CD4-positive, alpha-beta T cell treated with Interleukin-17A for 1 hour (primary cell): Measurements from ENCODE around the gene CLK2.
A peak's percentile ranks its signal among the peaks of the same experiment; 100 is the strongest.
"Not testable (repeated sequence)": the region's sequence is repeated elsewhere in the genome, so short reads cannot be mapped to it uniquely, and the experiment has no call there.

Experiments
- DNase-seq: peaks from one replicate; pipeline ENCODE4 v3.0.0-alpha.2; 2020

The CLK2 gene

DNA sequence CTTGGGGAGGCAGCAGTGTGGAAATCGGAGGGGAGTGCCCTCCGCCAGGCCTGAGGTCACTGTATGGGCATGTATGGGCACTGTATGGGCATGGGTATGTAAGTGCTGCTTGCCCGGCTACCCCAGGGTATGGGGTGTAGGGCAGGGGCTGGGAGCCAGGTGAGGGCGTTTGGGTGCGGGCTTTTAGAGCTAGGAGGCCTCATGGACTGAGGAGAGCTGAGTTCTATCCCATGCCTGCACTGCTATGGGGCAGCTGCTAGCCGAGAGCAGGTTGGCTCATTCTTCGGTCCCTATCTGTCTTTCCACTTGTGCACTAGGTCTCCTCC is 22.6 kb upstream of the CLK2 start:
- no peak for DNase-seq

DNA sequence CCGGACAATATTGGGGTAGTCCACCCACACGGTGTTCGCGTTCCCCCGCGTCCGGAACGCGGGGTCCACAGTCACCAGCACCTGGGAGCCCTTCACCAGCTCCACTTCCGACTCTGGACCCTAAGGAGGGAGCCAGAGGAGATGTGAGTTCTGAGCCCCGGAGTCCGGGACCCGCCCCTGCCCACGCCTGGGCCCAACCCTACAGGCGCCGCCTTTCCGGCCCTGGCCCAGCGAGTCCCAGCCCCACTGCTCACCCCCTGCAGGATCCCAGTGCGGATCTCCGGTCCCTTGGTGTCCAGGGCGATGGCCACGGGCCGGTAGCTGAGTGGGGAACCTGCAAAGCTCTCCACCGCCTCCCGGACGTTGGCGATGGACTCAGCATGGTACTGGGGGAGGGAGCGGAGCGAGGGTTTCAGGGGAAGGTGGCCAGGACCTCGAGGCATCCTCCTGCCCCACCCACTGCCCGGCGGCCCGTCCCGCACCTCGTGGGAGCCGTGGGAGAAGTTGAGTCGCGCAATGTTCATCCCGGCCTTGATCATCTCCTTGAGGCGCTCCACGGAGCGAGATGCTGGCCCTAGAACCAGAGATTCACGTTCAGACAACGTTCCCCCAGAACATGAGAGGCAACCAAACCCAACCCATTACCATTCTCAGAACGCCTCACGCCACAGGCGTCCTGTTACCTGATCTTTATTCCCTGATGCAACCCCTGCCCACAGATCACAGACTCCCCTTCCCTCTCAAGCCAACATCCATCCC is 22.1 kb upstream of the CLK2 start:
- no peak for DNase-seq

DNA sequence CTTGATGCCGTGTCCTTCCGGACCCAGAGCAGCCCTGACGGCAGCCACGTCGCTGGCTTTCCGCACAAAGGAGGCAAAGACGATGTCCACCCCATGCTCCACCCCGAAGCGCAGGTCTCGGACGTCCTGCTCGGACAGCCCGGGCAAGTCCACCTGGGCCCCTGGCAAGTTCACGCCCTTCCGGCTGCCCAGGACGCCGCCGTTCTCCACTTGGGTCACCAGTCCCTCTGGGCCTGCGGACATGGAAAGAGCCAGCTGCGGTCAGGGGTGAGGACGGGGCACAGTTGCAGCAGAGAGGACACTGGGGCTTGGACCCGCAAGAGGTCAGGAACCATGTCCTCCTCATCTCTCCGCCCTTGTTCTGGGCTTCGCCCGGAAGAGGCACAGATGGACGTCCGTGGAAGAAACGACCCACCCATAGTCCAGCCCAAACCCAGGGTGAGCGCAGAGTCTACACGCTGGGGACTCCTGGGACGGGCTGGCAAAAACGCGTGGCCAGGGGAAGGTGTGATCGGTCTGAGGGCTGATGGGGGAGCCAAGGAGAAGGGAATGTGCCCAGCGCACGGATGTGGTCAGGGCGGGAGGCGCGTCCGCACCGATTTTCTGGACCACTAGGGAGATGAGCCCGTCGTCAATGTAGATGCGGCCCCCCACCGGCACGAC is 21.3 kb upstream of the CLK2 start:
- no peak for DNase-seq

DNA sequence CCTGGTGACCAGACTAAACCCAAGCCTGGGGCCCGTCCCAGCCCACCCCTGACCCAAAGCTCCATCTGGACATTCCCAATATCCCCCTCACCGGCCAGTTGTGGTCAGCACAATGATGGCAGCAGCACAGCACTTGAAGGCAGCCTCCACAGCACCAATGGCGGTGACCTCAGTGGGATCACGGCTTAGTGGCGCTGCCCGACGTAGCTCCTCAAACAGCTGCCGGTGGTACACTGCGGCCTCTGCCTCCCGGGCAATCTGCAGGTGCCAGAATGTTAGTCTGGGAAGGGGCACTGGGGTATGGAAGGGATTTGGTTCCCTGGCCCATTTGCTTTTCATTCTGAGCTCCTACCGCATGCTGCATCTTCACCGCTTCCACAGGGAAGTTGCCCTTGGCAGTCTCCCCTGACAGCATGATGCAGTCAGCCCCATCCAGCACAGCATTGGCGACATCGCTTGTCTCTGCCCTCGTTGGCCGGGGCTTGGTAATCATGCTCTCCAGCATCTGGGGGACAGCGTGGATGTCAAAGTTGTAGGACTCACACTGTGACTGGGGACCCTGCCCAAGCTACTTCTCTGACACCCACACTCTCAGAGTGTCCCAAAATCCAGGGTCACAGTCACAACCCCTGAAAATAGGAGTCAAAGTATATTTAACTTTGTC is 19.9 kb upstream of the CLK2 start:
- no peak for DNase-seq

DNA sequence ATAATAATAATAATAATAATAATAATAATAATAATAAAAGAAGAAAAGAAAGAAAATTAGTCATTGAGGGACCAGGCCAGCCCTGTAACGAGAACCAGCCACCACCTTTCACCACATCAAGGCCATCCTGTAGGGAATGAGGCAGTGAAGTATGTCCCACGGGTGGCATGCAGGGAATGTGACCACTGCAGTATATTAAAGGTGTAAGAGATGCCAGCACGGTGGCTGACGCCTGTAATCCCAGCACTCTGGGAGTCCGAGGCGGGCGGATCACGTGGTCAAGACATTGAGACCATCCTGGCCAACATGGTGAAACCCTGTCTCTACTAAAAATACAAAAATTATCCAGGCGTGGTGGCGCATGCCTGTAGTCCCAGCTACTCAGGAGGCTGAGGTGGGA is 17.7 kb upstream of the CLK2 start:
- not testable (repeated sequence) for DNase-seq

DNA sequence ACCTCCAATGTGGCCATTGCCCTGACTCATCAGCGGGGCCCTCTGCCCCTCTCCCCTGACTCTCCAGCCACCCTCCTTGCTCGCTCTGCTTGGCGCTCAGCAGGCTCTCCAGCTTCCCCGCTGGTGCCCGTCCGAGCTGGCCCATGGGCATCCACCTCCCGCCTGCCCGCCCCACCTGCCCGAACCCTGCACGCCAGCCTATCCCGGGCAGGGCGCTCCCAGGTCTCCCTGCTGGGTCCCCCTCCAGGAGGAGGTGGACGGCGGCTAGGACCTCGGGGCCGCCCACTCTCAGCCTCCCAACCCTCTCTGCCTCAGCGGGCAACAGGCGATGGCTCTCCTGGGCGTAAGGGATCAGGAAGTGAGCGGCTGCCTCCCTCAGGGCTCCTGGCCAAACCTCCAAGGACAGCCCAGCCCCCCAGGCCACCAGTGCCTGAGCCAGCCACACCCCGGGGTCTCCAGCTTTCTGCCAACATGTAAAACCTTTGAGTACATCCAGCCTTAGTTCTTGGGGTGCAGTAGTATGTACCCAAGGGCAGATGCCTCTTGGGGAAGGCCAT is 14.8 kb upstream of the CLK2 start:
- no peak for DNase-seq

DNA sequence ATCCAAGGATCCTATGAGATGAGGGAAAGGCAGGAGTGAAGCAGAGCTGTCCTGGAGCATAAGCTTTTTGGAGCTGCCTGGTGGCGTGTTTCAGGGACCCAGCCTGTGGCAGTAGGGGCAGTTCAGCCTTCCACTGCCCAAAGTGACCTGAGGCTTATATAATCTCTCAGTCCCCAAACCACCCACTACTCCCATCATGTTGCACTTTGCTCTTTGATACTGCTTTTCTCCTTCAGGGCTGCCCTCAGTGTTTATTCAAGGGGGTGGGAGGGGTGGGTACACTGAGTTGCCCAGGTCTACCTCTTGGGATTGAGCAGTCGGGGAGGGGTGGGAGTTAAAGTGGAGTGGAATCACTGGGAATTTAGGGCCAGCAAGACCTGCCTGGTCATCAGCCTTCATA is 13.2 kb upstream of the CLK2 start:
- DNase-seq, result no peak

DNA sequence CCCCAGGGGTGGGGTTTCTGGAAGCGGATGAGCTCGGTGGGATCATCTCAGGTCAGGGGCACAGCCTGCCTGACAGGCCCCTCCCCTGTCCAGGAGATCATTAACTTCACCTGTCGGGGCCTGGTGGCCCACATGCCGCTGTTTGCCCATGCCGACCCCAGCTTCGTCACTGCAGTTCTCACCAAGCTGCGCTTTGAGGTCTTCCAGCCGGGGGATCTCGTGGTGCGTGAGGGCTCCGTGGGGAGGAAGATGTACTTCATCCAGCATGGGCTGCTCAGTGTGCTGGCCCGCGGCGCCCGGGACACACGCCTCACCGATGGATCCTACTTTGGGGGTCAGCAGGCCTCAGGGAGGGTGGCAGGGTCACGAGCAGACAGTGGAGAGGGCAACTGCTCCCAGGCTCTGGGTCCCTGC is 12.3 kb upstream of the CLK2 start:
- DNase-seq, result no peak

DNA sequence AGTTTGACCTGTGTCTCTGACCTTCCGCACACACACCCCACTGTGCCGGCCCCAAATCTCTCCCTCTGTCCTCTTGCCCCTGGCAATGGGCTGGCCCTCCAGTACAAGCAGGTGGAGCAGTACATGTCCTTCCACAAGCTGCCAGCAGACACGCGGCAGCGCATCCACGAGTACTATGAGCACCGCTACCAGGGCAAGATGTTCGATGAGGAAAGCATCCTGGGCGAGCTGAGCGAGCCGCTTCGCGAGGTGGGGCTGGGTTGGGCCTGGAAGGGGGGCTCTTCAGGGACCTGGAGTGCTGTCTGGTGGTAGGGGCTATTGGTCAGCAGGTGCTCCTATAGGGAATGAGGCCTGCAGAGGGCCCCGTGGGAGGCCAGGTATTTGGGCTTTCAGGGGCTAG is 11.8 kb upstream of the CLK2 start:
- DNase-seq, result no peak

DNA sequence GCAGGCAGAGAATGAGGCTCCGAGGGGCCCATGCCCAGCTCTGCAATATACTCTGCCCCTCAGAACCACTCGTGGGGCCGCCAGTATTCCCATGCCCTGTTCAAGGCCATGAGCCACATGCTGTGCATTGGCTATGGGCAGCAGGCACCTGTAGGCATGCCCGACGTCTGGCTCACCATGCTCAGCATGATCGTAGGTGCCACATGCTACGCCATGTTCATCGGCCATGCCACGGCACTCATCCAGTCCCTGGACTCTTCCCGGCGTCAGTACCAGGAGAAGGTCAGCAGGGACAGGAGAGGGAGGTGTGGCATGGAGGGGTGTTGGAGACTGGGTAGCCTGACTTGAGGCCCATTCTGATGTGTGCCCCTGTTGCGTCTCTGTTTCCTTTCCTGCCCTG is 11.2 kb upstream of the CLK2 start:
- DNase-seq, result no peak

DNA sequence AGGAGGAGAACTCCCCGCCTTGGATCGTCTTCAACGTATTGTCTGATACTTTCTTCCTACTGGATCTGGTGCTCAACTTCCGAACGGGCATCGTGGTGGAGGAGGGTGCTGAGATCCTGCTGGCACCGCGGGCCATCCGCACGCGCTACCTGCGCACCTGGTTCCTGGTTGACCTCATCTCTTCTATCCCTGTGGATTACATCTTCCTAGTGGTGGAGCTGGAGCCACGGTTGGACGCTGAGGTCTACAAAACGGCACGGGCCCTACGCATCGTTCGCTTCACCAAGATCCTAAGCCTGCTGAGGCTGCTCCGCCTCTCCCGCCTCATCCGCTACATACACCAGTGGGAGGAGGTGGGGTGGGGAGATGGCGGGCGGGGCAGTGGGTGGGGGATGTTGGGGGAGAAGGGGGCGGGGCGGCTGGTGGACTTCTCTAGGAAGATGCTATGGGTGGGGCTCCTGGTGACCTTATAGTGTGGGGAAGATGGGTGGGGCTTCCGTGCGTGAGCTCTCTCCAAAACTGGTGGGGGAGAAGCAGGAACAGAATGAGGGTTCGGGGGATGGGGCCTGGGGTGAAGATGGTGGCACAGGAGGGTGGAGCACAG is 9.3 kb upstream of the CLK2 start:
- no peak for DNase-seq

DNA sequence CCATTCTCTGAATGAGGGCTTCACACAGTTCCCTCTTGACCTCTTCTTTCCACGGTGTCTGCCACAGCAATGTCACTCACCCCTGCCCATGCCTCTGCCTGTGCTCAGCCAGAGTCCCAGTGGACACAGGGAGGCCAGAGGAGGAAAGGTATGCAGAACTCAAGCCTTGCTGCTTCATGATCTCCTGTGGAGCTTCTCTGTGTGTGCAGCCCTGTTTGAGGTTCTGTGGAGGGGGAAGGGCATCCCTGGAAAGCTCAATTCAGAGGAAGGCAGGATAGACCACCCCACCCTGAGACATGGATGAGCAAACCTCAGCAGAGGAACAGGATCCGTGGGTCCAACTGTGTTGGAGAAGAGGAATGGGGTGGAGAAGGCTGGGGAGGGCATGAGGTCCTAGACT is 6.0 kb upstream of the CLK2 start:
- DNase-seq, result no peak

DNA sequence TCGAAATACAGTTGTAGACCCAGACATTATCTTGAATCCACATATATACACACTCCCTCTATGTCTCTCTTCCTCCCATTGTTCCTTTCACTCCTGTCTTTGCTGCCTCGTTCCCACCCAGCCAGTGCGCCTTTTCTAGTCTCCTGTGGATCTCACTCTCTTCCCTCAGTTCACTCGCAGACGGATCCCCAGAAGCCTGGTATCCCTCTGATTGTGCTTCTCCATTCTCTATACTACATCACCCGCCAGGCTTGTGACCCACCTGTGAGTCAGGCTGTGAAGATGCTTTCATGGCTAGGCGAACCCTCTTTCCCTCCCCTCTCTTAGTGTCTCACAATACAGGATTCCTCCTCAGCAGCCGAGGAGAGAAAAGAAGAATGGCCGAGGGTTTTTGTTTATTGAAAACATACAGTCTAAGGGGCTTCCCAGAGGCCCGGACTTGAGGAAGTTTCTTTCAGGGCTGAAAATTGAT is 5.4 kb upstream of the CLK2 start:
- DNase-seq, result no peak

DNA sequence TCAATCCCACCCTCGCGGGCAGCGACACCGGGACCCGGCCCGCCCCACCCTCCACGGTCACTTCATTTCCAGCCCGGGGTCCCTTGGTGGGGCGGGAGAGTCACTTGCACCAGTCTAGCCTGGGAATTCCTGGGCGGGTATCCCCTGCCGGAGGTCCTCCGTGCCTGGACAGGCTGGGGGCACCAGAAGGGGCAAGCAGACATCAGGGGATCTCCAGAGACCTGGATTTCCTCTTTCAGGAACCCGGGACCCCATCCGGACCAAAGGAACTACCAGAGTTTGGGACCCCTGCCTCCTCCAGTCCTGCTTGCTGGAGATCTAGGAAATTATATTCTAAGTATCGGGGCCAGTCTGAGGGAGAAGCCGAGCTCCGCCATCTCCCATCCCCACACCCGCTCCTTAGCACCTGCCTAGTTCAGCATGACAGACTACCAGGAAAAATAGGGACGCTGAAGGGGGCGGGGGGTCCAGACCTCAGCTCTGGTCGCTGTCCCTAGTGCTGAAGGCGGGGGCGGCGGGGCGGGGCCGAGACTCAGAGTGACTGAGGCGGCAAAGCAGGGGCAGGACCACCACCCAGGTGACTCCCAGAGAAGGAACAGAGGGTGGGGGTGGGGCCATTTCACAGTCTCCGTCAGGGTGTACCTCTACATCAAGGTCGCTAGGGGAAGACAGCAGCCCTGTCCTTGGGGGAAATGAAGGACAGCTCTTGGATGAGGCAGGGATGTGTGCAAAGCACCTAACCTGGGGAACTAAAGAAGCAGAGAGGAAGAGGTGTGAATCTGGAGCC is 4.8 kb upstream of the CLK2 start:
- DNase-seq, result peak; percentile 81

DNA sequence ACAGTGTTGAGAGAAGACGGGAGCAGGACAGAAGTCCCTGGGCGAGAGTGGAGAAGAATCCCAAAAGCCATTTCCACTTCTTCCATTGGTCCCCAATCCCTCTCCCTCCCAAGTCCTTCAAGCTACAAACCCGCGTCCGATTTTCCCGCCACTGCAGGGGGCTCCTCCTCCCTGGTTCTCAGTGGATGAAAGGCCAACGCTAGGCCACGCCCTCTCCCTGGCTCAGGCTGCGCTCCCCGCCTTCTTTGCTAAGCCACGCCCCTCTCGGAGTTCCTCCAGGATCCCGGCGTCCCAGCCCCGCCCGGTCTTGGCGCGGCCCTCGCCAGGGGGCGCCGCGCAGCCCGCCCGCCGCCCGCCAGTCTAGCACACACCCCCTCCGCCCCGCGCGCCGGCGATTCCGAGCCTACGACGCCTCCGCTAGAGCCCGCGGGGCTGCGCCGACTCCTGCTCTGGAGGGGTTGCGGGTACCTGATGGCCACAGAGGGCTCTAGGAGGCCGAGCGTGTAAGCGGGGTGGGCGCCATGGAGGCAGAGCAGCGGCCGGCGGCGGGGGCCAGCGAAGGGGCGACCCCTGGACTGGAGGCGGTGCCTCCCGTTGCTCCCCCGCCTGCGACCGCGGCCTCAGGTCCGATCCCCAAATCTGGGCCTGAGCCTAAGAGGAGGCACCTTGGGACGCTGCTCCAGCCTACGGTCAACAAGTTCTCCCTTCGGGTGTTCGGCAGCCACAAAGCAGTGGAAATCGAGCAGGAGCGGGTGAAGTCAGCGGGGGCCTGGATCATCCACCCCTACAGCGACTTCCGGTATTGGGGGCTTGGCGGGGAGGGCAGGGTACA is 4.0 kb upstream of the CLK2 start, which contains the start of gene HCN3:
Gene HCN3 (plus strand): TSS at position 394 of the 832 bp plus-strand sequence. CDS start 128 bp downstream, at position 522.
- peak; percentile 96 for DNase-seq

DNA sequence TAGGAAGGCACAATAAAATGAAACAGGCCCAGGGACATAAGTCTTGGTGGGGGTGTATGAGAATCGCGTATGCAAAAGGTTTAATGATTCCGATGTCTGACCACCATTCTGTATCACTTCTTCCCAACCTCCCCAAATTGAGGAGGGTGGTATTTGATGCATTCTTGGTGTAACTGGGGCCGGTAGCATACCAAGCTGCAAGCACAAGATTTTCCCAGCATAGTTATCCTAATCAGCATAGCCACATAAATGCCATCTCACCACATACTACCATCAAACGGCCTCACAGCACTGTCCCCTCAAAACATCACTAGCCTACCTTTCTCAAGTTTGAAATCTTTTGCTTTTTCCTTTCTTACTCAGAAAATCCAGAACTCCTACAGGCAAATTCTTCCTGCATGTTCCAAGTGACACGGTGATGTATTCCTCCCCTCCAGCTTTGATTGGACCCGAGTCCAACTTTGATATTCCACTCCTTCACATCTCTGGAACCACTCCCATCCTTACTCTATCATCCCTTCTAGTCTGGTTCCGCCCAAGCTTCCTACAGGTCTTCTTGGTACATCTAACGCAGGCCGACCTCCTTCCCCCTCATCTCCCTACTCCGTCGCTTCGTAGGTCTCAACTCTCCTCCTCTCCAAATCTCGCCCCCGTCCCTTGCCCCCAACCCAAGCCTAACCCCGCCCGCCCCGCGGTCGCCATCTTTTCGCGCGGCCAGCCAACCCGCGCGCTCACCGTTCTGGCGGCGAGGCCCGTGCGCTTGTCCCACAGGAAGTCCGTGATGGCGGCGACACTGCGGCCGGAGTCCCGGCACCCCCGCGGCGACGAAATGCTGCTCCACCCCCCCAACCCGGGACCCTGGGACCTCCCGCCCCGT is 600 bp downstream of the CLK2 start:
- no peak for DNase-seq

DNA sequence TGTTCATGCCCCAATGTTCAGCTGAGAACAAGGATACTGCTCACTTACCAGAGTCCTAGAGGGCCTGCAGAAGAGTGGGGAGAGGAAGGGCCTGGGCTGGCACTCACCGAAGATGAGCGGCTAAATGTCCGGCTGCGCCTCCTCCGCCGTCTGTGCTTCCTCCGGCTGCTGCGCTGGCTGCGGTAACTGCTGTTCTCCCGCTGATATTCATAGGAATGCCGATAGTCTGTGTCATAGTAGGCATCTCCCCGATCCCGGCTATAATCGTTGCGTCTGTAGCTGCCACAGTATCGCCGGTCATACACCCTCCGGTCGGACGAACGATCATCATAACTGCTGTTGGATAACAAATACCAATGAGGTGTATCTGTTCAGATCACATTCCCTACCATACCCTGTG is 3.9 kb downstream of the CLK2 start:
- no peak for DNase-seq

DNA sequence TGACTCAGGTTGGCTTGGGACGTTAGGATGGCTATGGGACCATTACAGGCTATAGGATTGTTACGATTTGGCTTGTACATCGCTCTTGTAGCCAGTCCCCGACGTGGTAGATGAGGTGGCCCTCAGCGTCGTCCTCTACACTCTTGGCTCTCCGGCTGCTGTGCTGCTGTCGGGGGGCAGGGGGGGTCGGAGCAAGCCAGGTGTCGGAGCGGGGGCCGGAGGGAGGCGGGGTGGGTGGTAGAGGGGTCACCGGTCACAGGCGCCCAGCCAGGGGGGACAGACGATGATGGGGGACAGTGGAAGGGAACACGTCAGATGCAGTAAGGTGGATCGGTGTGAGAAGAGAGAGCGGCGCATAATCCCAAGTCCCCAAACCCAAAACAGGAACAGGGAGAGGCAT is 4.7 kb downstream of the CLK2 start:
- no peak for DNase-seq

DNA sequence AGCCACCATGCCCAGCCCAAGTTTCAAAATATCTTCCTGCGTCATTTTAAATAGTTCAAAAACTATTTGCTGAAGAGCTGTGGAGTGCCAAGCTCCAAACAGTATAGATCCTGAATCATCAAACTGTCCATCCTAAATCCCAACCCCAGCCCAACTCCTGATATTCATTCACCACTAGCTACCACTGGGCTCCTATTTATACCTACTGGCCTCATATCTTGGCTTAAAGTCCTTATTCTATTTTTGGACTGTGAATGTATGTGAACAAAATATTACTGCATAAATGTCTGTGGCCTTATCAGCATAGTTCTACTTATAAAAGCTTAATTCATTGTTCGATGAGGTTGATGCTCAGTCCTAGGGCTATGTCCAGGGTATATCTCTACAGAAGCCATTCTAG is 5.9 kb downstream of the CLK2 start:
- DNase-seq, result no peak

DNA sequence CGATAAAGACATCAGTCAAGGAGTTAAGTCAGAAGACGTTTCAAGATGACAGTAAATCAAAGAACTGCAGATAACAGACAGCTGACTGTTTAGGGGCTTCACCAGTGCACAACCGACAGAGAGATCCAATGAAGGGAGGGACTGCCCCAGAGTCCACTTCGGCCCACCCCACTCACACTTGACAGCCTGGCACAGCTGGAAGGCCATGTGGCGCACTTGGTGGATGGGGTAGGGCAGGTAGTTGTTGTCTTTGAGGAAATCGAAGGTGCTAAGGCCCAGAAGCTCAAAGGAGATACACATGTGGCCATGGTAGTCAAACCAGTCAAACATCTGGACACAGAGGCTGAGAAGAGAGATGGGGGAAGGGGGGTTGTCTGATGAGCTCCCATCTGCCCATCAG is 6.8 kb downstream of the CLK2 start:
- no peak for DNase-seq

DNA sequence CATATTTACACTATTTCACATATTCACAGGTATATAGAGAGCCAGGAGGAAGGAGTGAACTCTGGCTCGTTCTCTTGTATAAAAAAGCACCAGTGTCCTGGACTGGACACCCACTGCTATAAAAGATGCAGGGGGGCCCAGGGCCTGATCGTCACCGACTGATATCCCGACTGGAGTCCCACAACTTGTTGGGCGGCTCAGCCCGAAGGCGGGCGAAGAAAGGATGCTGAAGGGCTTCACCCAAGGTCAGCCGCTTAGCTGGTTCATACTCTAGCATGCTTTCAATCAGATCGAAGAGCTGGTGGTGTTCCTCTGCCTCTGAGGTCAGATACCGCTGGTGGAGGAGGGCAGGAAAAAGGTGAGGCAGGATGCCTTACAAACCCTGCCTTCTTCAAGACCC is 10.2 kb downstream of the CLK2 start:
- DNase-seq, result no peak
